Hepatocyte (in vitro differentiated cells): ENCODE results near the gene HRK. TPM values are rescaled to one million over a fixed set of nuclear protein-coding genes. Genes with fewer than 3 reads are reported as not detected.

ENCODE experiments used
- DNase-seq: peaks from one replicate; pipeline ENCODE4 v3.0.0-alpha.2; 2016; ENCODE audit warnings: low spot score
- H2AFZ ChIP-seq: fragments of 200-600 bp; sonication (generic); 2 replicates; pipeline ENCODE4 v1.6.0; 2016; ENCODE audit warnings: antibody characterized with exemption, mild to moderate bottlenecking
- H3K27ac ChIP-seq: fragments of 200-600 bp; sonication (generic); 2 replicates; pipeline ENCODE4 v1.5.1; 2016; ENCODE audit warnings: mild to moderate bottlenecking
- H3K27me3 ChIP-seq: fragments of 200-600 bp; sonication (generic); 2 replicates; pipeline ENCODE4 v1.6.1; 2016
- H3K36me3 ChIP-seq: fragments of 200-600 bp; sonication (generic); replicated peaks from 2 replicates; pipeline ENCODE4 v1.5.1; 2016; ENCODE audit warnings: low read depth; ENCODE audit not compliant: insufficient read depth
- H3K4me1 ChIP-seq: fragments of 200-600 bp; sonication (generic); 2 replicates; pipeline ENCODE4 v1.5.1; 2016; ENCODE audit warnings: mild to moderate bottlenecking, moderate library complexity; ENCODE audit not compliant: insufficient read depth
- H3K4me2 ChIP-seq: fragments of 200-600 bp; sonication (generic); 2 replicates; pipeline ENCODE4 v1.6.0; 2016
- H3K4me3 ChIP-seq: fragments of 200-600 bp; sonication (generic); 2 replicates; pipeline ENCODE4 v1.5.1; 2016; ENCODE audit warnings: mild to moderate bottlenecking
- H3K79me2 ChIP-seq: fragments of 200-600 bp; sonication (generic); 2 replicates; pipeline ENCODE4 v1.6.0; 2017; ENCODE audit warnings: mild to moderate bottlenecking
- H3K9me2 ChIP-seq: fragments of 200-600 bp; sonication (generic); replicated peaks from 2 replicates; pipeline ENCODE4 v1.6.0; 2017; ENCODE audit warnings: mild to moderate bottlenecking; ENCODE audit not compliant: insufficient read depth
- H3K9me3 ChIP-seq: fragments of 200-600 bp; sonication (generic); 2 replicates; pipeline ENCODE4 v1.5.1; 2016; ENCODE audit warnings: low read depth, mild to moderate bottlenecking
- H4K20me1 ChIP-seq: fragments of 200-600 bp; sonication (generic); 2 replicates; pipeline ENCODE4 v1.6.0; 2016; ENCODE audit warnings: mild to moderate bottlenecking; ENCODE audit not compliant: insufficient read depth, poor library complexity, severe bottlenecking
- EZH2 ChIP-seq: fragments of 200-600 bp; sonication (generic); IDR thresholded peaks from 2 replicates; pipeline ENCODE4 v1.6.1; 2016; ENCODE audit warnings: antibody characterized with exemption, mild to moderate bottlenecking, borderline replicate concordance
- EZH2phosphoT487 ChIP-seq: fragments of 200-600 bp; sonication (generic); IDR thresholded peaks from one replicate; pipeline ENCODE4 v1.6.1; 2018; ENCODE audit warnings: antibody characterized with exemption, mild to moderate bottlenecking, low read depth, moderate library complexity; ENCODE audit not compliant: unreplicated experiment, severe bottlenecking
- WGBS: methylation state at CpG from one replicate; pipeline ENCODE4 v1.1.6; 2016; ENCODE audit warnings: low lambda C conversion rate; ENCODE audit errors: missing lambda C conversion rate; 5-methylcytosine and 5-hydroxymethylcytosine counted together
- polyA plus RNA-seq: library from polyadenylated mRNA; unstranded; fragments of >200 nt; fragmentation: Nextera tagmentation; extraction: Ambion mirVana; gene quantifications from 2 replicates; pipeline ENCODE4 v1.2.1, GENCODE V29; 2016
- total RNA-seq: library from RNA; depleted of rRNA; stranded (reverse); fragments of >200 nt; gene quantifications from 2 replicates; pipeline ENCODE4 v1.2.3, GENCODE V29; 2014
- TF ChIP-seq, protein P1 (sequence below): fragments of 200-600 bp; sonication (generic); IDR thresholded peaks from 2 replicates; pipeline ENCODE4 v1.5.1; 2016; ENCODE audit warnings: antibody characterized with exemption, mild to moderate bottlenecking; ENCODE audit not compliant: poor library complexity

Gene HRK
- total and polyA plus RNA-seq, 2 experiments from 2014 or later, result 0.18 TPM; not detected in 1

DNA sequence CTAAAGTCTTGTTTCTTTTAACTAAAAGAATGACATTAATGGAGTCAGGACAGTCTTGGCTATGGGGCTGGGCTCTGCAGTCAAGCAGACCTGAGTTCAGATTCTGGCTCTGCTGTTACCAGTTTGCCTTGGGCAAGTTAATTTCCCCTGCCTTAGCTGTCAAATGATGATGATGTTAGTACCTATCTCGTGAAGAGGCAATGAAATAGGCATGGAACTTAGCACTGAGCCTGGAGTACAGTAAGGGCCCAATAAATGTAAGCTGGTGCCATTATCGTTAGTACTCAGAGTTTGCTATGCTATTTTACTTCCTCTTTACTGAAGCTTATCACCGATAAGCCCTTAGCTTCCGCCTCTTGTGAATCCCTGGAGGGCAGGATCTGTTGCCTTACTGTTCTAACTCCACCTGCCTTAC, 38.0 kb upstream of the HRK start:
- Histone ChIP-seq H3K9me3 (no peaks in the 10 kb centered on the region), H4K20me1 (peaks cover 21% of the 10 kb centered on the region), H2AFZ (no peak overlapping the region), H3K79me2 (peaks cover 67% of the 10 kb centered on the region), H3K4me1 (peaks cover 28% of the 10 kb centered on the region), H3K4me3 (no peak overlapping the region), H3K27ac (peak overlapping the region; percentile 16), H3K36me3 (no peaks in the 10 kb centered on the region), H3K9me2 (no peaks in the 10 kb centered on the region), H3K27me3 (no peaks in the 10 kb centered on the region), H3K4me2 (peak overlapping the region; percentile 8)
- TF ChIP-seq, protein P1, sequence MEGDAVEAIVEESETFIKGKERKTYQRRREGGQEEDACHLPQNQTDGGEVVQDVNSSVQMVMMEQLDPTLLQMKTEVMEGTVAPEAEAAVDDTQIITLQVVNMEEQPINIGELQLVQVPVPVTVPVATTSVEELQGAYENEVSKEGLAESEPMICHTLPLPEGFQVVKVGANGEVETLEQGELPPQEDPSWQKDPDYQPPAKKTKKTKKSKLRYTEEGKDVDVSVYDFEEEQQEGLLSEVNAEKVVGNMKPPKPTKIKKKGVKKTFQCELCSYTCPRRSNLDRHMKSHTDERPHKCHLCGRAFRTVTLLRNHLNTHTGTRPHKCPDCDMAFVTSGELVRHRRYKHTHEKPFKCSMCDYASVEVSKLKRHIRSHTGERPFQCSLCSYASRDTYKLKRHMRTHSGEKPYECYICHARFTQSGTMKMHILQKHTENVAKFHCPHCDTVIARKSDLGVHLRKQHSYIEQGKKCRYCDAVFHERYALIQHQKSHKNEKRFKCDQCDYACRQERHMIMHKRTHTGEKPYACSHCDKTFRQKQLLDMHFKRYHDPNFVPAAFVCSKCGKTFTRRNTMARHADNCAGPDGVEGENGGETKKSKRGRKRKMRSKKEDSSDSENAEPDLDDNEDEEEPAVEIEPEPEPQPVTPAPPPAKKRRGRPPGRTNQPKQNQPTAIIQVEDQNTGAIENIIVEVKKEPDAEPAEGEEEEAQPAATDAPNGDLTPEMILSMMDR, result no peak
- TF ChIP-seq EZH2phosphoT487 (no peak), EZH2 (no peak)
- whole genome bisulfite sequencing, result 40% methylated on average over 4 of the region's 4 CpGs
- peak; percentile 32 for DNase-seq

DNA sequence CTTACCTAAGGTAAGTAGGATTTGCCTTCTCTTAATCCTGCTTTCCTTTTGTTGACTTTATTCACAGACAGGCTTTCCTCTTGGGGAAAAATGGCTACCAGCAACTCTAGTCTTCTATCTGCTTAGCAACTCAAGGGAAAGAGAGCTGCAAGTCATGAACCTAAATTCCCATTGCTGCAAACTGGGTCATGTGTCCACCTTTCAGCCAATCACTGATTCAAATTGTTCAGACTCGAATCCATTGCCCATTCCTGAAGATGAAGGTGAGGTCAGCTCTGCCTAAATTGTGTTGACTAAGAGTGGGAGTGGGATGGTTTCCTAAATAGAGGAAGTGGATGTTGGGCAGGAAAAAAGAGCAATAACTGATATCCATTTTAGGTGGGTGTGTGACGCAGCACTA, 37.2 kb upstream of the HRK start:
- DNase-seq, result no peak
- WGBS, result 83% methylated on average over 2 of the region's 2 CpGs
- peaks cover 21% of the 10 kb centered on the region for H4K20me1 ChIP-seq
- peak overlapping the region; percentile 16 for H3K27ac ChIP-seq
- H3K36me3 ChIP-seq, result no peaks in the 10 kb centered on the region
- no peak overlapping the region for H3K4me3 ChIP-seq
- H3K4me1 ChIP-seq, result peaks cover 28% of the 10 kb centered on the region
- H2AFZ ChIP-seq, result no peak overlapping the region
- no peaks in the 10 kb centered on the region for H3K27me3 ChIP-seq
- no peaks in the 10 kb centered on the region for H3K9me3 ChIP-seq
- peaks cover 69% of the 10 kb centered on the region for H3K79me2 ChIP-seq
- H3K9me2 ChIP-seq, result no peaks in the 10 kb centered on the region
- TF ChIP-seq EZH2 (no peak), EZH2phosphoT487 (no peak)
- TF ChIP-seq, protein P1, result no peak
- no peak overlapping the region for H3K4me2 ChIP-seq

DNA sequence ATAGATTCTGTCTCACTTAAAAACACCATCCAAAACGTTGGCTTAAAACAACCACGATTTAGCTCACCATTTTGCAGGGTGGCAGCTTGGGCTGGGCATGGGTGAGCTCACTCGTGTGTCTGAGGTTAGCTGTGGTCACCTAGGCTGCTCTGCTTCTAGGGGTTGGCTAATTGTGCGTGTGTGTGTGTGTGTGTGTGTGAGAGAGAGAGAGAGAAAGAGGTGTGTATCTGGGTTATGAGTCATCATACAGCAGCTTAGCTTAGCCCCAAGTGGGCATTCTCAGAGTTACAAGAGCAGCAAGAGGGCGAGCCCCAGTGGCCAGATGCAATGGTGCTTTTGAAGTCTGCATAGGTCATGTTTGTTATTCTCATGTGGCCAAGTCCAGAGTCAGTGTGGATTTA, 35.5 kb upstream of the HRK start:
- no peak for TF ChIP-seq EZH2phosphoT487
- no peak for TF ChIP-seq EZH2
- TF ChIP-seq, protein P1, result peak; percentile 25
- Histone ChIP-seq H3K4me1 (peaks cover 34% of the 10 kb centered on the region), H3K36me3 (no peaks in the 10 kb centered on the region), H3K9me2 (no peaks in the 10 kb centered on the region), H4K20me1 (peaks cover 14% of the 10 kb centered on the region), H3K9me3 (no peaks in the 10 kb centered on the region), H2AFZ (no peak overlapping the region), H3K4me3 (no peak overlapping the region), H3K79me2 (peaks cover 70% of the 10 kb centered on the region), H3K27me3 (no peaks in the 10 kb centered on the region), H3K4me2 (peak overlapping the region; percentile 28), H3K27ac (peak overlapping the region; percentile 70)
- peak; percentile 81 for DNase-seq
- WGBS, result 48% methylated on average over 5 of the region's 5 CpGs

DNA sequence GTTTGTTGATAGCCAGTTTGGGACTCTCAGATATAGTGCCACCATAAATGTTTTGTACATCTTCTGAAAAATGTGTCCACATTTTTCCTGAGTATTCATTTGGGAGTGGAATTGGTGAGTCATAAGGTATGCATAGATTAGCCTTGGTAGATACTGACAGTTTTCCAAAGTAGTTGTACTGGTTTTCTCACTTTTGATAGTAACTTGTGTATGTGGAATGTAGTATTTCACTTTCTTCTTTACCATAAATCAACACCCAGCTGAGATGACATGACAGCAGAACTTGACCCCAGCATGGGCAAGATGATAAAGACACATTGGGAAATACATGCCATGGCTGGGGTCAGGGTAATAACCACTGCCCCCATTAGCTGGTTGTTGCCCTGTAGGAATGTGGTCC, 34.9 kb upstream of the HRK start:
- Histone ChIP-seq H3K79me2 (peaks cover 70% of the 10 kb centered on the region), H3K27ac (peak overlapping the region; percentile 70), H3K4me2 (peak overlapping the region; percentile 28), H2AFZ (no peak overlapping the region), H3K27me3 (no peaks in the 10 kb centered on the region), H3K4me3 (no peak overlapping the region), H3K9me3 (no peaks in the 10 kb centered on the region), H3K9me2 (no peaks in the 10 kb centered on the region), H3K36me3 (no peaks in the 10 kb centered on the region), H4K20me1 (peaks cover 17% of the 10 kb centered on the region), H3K4me1 (peaks cover 34% of the 10 kb centered on the region)
- TF ChIP-seq EZH2phosphoT487 (no peak), EZH2 (no peak)
- TF ChIP-seq, protein P1, result no peak
- DNase-seq, result peak; percentile 50
